HG02938 (cell line): ENCODE measurements around the gene PPP4R4.

Source experiments
- ATAC-seq: cut with Tn5 transposase; IDR thresholded peaks from one replicate; pipeline ENCODE4 v1.9.1; 2021; ENCODE audit warnings: mild to moderate bottlenecking, moderate library complexity; ENCODE audit not compliant: unreplicated experiment

PPP4R4 gene, protein sequence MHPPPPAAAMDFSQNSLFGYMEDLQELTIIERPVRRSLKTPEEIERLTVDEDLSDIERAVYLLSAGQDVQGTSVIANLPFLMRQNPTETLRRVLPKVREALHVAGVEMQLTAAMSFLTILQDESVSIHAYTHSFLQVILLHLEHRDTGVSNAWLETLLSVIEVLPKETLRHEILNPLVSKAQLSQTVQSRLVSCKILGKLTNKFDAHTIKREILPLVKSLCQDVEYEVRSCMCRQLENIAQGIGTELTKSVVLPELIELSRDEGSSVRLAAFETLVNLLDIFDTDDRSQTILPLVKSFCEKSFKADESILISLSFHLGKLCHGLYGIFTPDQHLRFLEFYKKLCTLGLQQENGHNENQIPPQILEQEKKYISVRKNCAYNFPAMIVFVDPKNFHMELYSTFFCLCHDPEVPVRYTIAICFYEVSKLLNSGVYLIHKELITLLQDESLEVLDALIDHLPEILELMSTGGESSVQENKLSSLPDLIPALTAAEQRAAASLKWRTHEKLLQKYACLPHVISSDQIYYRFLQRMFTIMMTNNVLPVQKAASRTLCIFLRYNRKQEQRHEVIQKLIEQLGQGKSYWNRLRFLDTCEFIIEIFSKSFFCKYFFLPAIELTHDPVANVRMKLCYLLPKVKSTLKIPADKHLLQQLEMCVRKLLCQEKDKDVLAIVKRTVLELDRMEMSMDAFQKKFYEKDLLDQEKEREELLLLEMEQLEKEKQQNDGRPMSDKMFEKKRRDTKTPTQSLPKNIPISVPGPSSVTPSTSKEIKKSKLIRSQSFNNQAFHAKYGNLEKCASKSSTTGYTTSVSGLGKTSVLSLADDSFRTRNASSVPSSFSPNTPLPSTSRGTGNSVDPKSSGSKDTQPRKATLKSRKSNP

DNA sequence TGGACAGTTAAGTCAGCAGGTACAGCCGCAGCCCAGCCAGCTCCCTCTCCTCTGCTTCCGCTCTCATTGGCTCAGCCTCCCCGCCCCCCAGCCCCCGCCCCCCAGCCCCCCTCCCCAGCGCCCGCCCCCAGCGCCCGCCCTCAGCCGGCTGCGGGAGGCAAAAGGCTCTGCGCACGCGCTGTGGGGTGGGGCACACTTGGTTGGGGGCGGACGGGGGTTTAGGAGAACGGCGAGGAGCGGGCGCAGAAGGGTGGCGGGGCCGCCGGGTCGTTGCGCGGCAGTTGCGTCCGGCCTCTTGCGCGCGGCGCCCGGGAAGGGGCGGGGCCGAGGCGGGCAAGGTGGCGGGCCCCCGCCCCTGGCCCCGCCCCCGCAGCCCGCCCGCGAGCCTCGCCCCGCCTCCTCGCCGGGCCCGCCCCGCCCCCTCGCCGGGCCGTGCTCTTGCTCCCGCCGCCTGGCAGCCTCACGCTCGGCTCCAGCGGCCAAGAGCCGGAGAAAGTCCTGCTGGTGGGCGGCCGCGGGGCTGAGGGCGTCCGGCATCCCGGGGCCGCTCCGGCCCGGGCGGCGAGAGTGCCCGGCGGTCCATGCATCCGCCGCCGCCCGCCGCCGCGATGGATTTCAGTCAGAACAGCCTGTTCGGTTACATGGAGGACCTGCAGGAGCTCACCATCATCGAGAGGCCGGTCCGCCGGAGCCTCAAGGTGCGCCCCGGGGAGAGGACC, at the start of gene PPP4R4:
TSS of gene PPP4R4 (plus strand) at position 438 of the 719 bp plus-strand sequence. CDS start at position 582, 144 bp downstream.
- peak; percentile 66 for ATAC-seq

DNA sequence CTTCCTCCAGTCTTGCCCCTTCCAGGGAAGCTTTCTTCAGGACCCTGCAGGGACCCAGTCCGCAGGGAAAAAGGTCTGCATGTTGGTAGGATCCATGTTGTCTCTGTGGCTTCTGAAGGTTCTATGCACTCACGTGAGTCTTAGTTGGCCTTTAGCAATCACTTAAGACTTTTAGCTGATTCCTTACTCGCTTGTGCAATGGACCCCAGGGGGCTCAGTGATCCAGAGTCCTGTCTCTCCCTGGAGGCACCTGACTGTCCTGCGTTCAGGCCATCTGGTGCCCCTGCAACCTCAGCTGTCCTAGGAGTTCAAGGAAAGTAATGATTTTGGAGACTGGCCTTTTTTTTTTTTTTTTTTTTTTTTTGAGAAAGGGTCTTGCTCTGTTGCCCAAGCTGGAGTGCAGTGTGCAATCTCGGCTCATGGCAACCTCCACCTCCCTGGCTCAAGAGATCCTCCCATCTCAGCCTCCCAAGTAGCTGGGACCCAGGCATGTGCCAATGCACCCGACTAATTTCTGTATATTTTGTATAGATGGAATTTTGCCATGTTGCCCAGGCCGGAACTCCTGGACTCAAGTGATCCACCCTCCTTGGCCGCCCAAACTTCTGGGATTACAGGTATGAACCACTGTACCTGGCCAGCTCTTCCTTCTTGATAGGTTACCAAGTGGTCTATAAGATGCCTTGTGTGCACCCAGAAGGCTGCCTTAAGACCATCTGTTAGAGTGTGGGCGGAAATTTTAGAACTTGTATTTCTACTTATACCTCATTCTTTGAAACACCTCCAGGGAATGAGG, 49.3 kb upstream of the PPP4R4 start:
- no peak for ATAC-seq

DNA sequence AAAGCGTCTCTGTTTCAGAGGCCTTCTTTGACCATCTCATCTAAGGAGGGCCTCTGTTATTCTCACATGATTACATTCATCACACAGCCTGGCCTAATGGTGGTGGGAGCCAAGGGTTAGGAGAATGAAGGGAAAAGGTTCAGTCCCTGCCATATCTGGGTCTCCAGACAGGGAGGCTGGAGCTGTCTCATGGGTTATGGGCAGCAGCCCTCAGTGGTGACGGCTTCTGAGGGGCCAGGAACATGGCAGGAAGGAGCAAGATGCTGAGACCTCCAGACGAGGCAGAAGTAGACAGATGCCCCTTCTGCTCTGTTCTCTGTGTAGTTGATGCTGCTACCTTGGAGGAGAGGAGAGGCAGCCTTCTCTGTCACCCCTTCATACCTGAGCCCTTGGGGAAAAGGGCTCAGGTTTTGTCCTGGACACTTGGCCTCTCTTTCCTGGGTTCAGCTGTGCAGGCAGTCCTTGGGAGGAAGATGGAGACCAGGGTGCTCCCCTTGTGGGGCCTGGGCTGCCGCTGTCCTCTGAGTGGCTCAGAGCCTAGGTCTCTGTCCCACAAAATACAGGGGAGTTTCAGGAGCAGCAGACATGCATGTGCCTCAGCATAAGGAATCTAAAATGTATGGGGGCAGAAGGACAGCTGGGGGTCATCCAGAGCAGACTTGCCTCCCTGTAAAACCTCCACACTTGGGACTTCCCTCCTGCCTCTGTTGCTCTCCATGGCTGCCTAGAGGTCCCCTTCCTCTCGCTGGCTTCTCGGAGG, 48.3 kb upstream of the PPP4R4 start:
- ATAC-seq, result no peak

DNA sequence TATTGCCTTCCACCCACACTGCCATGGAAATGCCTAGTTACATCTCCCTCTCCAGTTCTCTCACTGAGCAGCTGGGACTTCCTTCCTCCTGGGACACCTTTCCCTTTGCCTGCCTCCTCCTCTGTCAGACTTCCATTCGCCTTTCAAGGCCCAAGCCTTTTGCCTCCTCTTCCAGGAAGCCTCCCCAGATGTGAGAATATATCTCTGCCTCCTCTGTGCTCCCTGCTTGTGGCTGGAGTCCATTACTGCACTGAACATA, 47.8 kb upstream of the PPP4R4 start:
- no peak for ATAC-seq

DNA sequence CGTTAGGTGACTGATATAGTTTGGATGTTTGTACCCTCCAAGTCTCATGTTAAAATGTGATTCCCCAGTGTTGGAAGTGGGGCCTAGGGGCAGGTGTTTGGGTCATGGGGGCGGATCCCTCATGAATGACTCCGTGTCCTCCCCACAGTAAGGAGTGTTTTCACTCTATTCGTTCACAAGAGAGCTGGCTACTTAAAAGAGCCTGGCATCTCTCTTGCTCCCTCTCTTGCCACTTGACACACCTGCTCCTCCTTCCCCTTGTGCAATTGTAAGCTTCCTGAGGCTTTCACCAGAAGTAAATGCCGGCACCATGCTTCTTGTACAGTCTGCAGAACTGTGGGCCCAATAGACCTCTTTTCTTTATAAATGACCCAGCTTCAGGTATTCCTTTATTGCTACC, 47.3 kb upstream of the PPP4R4 start:
- no peak for ATAC-seq

DNA sequence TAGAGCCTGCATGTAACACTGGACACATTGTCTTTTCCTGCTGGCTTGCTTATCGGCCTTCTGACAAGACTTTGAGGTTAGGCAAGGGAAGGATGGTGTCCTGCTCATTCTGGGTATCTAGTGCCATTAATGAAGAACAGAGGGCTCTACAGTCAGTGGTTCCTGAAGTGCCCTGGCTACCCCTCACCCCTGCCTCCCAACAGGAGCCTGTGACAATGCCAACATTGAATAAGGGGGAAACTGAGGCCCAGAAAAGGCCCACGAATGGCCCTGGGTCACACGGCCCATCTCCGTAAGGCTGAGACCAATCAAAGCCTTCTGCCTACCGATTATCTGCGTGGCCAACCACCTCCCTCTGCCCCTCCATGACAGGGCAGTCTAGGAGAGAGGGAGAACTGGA, 46.8 kb upstream of the PPP4R4 start:
- no peak for ATAC-seq

DNA sequence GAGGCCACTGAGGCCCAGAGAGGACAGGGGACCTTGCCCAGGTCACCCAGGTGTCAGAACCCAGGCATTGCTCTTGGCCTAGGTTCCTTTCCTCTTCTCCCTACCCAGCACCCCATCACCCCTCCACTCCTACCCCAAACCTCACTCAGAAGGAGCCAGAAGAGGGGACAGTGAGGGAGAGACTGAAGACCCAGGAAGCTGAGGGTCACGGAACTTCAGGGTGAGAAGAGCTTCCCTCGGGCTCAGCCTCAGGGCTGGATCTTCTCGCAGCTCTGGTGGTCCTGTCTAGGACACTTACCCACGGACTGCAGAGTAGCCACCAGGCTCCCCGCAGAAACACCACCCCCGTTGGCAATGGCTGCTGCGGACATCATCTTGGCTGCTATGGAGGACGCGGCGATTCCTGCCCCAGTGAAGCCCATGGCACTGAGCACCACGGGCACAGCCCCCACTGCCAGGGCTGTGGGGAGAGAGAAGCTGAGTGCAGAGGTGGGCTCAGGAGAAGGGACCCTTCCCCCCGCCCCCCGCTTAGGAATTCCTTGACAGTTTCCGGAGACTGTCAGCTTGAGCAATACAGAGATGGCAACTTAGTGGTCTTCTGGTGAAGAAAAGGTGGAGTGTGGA, 45.8 kb upstream of the PPP4R4 start:
- no peak for ATAC-seq

DNA sequence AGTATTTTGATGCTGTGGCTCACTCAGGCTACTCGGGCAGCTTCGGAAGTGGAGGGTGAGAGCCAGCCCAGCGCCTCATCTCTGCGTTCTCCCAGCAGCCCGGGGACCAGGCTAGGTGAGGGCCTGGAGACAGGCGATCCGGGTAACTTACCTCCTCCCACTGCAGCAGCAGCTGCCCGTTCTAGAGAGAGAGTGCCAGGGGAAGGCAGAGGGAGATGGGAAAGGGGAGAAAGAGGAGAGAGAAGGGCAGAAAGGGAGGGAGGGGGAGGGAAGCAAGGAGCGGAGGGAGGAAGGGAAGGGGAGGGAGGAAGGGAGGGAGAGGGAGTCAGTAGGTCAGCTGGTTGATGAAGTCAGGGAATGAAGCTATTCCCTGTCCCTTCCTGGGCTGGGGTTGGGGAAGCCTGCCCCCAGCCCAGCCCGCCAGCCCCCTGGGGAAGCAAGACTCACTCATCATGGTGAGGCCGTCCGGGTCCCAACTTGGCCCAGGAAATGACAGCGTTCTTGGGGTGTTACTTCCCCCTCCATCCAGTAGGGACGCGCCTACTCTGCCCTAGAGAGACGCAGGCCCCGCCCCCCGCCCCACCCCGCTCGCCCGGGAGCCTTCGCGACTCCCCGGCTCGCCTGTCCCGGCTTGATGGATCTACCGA, 44.9 kb upstream of the PPP4R4 start, which contains the start of gene IFI27L2:
TSS of gene IFI27L2 (minus strand) at position 494 of the 647 bp plus-strand sequence. CDS start at position 454, 40 bp downstream.
- peak; percentile 84 for ATAC-seq

DNA sequence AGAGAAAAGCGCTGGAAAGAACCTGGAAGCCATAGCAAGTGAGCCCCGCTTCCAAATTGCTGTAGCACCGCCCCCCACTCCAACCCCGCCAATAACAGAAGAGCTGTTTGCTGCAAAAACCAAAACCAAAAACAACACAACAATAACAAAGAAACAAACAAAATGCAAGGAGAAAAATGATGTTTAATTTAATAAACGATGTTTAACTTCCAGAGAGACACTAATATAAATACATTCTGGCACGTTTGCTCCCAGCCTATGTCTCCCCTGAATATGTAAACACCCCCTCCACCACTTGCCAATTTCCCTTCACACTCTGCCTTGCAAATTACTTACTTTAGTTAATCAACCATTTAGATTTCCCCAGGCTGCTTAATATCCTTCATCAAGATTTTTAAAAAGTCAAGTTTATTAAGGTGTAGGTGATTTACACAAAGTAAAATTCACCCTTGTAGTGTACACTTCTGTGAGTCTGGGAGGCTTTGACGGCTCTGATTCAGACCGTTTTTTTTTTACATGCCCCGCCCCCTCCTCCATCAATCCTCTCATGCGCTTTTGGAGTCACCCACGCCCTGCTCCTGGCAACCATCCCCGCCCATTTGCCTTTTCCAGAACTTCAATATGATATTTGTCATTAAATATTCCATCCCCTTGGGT, 44.2 kb upstream of the PPP4R4 start:
- ATAC-seq, result no peak

DNA sequence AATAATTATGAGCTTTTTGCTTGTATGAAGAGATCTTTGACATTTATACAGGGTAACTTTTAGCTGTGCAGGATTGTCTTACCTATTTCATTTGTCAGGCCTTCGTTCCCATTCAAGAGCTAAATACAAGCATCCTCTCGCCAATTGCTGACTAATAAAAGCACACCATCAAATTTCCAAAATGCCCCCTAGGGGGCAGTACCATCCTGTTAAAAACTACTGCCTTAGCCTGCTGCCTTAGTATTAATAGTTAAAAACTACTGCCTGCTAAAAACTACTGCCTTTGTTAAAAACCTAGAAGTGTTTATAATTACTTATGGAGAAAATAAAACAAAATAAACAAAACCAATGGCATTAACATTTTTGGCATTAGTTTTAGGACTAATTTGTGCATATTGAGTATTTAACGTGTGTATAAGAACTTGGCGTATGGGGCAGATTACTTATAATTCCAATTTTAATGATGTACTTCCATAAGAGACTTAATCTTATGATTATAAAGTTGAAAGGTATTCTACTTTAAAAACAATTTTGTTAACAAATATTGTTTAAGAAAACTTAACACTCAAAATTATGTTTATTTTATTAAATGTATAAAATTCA, 41.7 kb upstream of the PPP4R4 start:
- ATAC-seq, result peak; percentile 50

DNA sequence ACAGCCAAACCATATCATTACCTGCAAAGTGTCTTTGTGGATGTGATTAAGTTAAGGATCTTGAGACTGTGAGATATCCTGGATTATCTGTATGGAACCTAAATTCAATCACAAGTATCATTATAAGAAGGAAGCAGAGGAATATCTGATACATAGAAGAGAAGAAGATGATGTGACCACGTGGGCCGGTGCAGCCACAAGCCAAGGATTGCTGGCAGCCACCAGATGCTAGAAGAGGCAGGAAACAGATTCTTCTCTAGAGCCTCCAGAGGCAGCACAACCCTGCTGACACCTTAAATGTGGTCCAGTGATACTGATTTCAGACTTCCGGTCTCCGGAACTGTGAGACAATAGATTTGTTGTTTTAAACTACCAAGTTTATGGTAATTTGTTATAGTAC, 38.6 kb upstream of the PPP4R4 start:
- ATAC-seq, result no peak

DNA sequence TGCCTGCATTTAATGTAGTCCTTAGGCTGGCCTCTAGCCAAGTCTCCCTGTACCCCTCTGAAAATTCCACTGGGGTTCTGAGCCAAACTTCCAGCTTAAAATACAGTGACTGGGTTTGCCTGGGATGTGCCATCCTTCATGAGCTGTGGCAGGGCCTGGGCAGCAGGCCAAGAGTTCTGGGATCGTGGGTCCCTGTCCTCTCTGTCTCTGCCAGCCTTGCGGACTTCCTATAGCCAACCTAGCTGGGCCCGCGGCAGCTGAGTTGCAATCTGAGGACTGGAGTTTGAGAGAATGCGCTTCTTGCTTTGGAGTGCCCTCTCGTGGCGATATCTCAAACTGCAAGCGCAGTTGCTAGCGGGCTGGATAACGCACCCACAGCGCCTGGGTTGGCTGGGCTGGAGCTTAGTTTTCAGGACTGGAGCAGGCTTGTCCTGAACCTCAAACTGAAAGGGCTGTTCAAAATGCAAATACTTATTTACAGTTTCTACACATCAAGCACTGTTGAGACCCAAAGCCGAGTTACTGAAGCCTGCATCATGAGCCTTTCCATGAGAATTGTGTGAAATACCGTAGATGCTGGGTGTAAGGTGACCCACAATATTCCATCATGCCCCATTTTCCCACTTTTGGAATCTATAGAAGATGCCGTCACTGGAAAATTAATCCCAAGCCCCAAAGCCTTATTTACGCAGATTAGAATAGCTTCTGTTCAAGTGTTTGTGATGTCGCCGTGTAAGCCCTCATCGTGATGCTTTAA, 37.4 kb upstream of the PPP4R4 start:
- ATAC-seq, result peak; percentile 76

DNA sequence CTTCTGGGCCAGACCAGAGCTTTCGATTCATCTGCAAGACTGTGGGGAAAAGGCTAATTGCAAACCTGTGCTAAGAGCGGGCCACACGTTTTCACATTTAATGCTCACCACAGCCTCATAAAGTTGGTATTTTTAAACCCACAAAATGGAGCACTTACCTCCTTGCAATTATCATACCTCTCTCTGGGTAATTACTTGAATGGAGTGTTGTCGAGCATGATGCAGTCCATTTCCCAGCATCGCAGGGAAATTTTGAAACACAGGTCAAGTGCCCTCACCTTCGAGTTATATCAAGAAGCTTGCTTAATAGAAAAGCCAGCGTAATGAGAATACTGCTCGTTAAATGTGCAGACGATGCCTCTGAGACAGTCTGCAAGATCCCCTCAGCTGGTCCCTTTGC, 35.9 kb upstream of the PPP4R4 start:
- ATAC-seq, result no peak

DNA sequence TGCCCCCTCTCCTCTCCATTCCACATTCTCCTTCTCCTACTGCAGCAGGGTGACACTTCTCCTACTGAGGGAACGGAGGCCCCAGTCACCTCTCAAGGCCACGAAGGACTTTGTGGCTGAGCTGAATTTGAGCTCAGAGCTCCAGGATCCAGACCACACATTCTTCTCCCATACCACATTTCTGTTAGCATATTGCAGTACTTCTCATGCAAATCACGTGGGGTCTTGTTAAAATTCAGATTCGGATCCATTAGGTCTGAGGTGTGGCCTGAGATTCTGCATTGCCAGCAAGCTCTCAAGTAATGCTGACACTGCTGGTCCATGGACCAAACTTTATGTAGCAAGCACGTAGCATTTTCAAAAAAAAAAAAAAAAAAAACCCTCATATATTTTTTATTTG, 35.1 kb upstream of the PPP4R4 start:
- no peak for ATAC-seq

DNA sequence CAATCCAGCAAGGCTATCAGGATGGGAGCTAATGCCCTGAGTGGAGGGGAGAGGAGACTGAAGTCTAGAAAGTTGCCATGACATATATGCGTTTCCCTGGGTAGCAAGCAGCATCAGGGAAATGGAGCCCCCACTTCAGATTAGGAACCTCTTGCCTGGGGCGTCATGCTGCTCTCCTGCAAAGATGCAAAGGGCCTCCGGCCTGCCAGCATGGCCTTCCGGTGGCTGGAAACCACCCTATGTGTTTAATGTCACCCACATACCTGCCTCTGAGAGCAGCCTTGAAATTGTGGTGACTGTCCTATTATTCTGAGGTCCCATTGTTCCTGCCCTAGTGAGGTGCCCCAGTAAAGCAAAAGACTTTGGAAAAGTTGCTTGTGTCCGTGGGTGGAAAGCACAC, 34.7 kb upstream of the PPP4R4 start:
- ATAC-seq, result no peak

DNA sequence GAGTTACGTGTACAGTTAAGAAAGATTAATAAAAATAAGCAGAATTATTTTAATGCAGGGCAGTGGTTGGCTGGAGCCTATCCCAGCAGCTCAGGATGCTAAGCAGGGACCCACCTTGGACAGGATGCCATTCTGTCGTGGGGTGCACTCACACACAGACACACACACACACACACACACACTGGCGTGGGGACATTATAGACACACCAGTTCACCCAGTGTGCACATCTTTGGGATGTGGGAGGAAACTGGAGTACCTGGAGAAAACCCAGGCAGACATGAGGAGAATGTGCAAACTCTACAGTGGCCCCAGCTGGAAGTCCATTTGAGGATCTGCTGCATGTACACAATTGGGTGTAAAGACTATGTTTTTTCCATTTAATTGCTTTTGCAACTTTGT, 31.9 kb upstream of the PPP4R4 start:
- no peak for ATAC-seq

DNA sequence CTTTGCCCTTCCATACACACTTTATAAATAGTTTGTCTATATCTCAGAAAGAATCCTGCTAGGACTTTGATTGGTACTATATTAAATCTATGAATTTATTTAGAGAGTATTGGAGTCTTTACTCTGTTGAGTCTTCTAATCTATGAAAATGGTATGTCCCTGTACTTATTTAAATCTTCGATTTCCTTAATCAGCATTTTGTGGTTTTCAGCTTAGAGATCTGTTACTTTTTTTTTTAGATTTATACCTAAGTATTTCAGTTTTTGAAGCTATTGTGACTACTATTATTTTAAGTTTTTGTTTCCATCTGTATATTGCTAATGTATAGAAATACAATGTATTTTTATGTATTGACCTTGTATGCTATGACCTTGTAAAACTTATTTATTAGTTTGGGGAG, 31.3 kb upstream of the PPP4R4 start:
- ATAC-seq, result no peak
